ENCODE data around the gene FXN.
"Not testable (repeated sequence)": the region's sequence is repeated elsewhere in the genome, so short reads cannot be mapped to it uniquely, and the experiment has no call there.

The FXN gene

GRCh38 chr9:69090140-69090750, 54.7 kb downstream of the FXN start:
- no peak overlapping the region for H3K4me3 ChIP-seq (ENCODE audit: control insufficient read depth, low read depth, low read length)
- DNase-seq (ENCODE audit: low read depth) = no peak
- TF ChIP-seq, protein P1, sequence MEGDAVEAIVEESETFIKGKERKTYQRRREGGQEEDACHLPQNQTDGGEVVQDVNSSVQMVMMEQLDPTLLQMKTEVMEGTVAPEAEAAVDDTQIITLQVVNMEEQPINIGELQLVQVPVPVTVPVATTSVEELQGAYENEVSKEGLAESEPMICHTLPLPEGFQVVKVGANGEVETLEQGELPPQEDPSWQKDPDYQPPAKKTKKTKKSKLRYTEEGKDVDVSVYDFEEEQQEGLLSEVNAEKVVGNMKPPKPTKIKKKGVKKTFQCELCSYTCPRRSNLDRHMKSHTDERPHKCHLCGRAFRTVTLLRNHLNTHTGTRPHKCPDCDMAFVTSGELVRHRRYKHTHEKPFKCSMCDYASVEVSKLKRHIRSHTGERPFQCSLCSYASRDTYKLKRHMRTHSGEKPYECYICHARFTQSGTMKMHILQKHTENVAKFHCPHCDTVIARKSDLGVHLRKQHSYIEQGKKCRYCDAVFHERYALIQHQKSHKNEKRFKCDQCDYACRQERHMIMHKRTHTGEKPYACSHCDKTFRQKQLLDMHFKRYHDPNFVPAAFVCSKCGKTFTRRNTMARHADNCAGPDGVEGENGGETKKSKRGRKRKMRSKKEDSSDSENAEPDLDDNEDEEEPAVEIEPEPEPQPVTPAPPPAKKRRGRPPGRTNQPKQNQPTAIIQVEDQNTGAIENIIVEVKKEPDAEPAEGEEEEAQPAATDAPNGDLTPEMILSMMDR (conservative IDR thresholded peaks at IDR 0.05; ENCODE audit: control insufficient read depth, insufficient read depth, low read depth, low read length) = no peak

- TF ChIP-seq, protein P1 (conservative IDR thresholded peaks at IDR 0.05; ENCODE audit: control insufficient read depth, insufficient read depth, low read depth, low read length) = no peak
- DNase-seq (ENCODE audit: low read depth) = no peak
- no peak overlapping the region for H3K4me3 ChIP-seq (ENCODE audit: control insufficient read depth, low read depth, low read length)
Measured at GRCh38 chr9:69090946-69091345, 55.4 kb downstream of the FXN start.

GRCh38 chr9:69093471-69094103, 58.0 kb downstream of the FXN start:
- TF ChIP-seq, protein P1 (conservative IDR thresholded peaks at IDR 0.05; ENCODE audit: control insufficient read depth, insufficient read depth, low read depth, low read length) = no peak
- no peak overlapping the region for H3K4me3 ChIP-seq (ENCODE audit: control insufficient read depth, low read depth, low read length)

DNA sequence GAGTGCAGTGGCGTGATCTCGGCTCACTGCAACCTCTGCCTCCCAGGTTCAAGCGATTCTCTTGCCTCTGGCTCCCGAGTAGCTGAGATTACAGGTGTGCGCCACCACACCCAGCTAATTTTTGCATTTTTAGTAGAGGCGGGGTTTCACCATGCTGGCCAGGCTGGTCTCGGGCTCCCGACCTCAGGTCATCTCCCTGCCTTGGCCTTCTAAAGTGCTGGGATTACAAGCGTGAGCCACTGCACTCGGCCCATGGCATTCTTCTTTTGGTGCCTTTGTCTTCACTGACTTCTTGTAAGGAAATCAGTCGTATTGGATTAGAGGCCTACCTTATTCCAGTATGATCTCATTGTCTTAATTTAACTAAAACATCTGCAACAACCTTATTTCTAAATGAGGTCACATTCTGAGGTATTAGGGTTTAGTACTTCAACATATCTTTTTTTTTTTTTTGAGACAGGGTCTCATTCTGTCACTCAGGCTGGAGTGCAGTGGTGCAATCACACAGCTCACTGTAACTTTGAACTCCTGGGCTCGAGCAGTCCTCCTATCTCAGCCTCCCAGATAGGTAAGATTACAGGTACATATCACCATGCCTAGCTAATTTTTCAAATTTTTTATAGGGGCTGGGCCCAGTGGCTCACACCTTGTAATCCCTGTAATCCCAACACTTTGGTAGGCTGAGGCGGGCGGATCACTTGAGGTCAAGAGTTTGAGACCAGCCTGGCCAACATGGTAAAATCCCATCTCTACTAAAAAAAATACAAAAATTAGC, 59.0 kb downstream of the FXN start:
- not testable (repeated sequence) for H3K4me3 ChIP-seq (ENCODE audit: control insufficient read depth, low read depth, low read length); DNase-seq (ENCODE audit: low read depth)

More at GRCh38 chr9:69093471-69094103, 58.0 kb downstream of the FXN start:
- no peak for DNase-seq (ENCODE audit: low read depth)

GRCh38 chr9:69097064-69097463, 61.5 kb downstream of the FXN start:
- peak; percentile 79 for DNase-seq (ENCODE audit: low read depth)
- no peak overlapping the region for H3K4me3 ChIP-seq (ENCODE audit: control insufficient read depth, low read depth, low read length)
- TF ChIP-seq, protein P1 (conservative IDR thresholded peaks at IDR 0.05; ENCODE audit: control insufficient read depth, insufficient read depth, low read depth, low read length) = no peak

DNA sequence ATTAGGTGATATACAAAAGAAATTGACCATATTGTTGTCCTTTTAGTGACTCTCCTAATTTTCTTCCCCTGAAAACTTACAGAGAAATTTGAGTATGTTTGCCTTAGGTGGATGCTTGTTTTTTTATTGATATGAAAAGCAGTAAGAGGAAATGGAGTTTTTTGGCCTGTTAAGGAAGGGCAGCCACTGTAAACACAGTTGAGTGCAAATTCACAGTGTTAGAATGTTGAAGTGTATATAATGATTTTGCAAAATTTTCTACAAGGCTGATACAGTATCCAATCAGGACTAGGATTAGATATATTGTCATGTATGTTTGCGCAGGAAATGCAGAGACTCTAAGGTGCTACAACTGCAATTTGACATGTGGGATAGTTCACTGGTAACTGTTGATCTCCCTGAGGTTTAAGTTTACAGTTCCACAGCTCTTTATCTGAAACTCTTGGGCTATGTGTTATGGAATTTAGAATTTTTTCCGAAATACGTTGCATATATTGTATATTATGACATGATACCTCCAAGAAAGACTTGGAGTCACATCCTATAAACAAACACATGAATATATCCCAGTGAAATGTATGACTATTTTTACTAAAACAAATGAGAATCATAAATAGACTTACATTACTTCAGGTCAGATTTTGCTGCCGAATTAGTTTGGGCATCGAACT, 62.5 kb downstream of the FXN start:
- no peak overlapping the region for H3K4me3 ChIP-seq (ENCODE audit: control insufficient read depth, low read depth, low read length)
- TF ChIP-seq, protein P1 (conservative IDR thresholded peaks at IDR 0.05; ENCODE audit: control insufficient read depth, insufficient read depth, low read depth, low read length) = no peak
- DNase-seq (ENCODE audit: low read depth) = no peak

GRCh38 chr9:69103348-69103996, 67.9 kb downstream of the FXN start:
- DNase-seq (ENCODE audit: low read depth); H3K4me3 ChIP-seq (ENCODE audit: control insufficient read depth, low read depth, low read length): not testable (repeated sequence)

Data from fibroblast of mammary gland (primary cell).